ENCODE measurements around the gene CNTN4. TPM values are rescaled to one million over a fixed set of nuclear protein-coding genes. Genes with fewer than 3 reads are reported as not detected.

CNTN4 gene
- total RNA-seq, 1 experiment from 2014 or later: not detected

DNA sequence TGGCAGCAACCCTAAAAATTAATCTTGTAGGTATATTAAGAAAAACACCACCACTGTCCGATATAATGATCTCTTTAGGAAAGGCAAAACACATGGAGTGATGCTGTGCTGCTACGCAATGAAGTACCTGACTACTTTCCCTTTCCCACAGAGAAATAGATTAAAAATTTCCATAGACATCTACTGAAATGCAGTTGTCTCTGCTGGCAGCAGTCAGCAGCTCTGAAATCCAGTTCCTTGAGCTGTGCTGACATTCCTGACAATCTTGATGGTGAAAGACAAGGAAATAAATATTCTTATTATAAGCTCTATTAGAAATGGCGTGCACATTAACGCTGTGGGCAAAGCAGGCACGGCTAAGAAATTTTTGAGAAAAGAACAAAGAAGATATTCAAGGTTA, 723.9 kb downstream of the CNTN4 start (continued):
- TF ChIP-seq, protein P1, sequence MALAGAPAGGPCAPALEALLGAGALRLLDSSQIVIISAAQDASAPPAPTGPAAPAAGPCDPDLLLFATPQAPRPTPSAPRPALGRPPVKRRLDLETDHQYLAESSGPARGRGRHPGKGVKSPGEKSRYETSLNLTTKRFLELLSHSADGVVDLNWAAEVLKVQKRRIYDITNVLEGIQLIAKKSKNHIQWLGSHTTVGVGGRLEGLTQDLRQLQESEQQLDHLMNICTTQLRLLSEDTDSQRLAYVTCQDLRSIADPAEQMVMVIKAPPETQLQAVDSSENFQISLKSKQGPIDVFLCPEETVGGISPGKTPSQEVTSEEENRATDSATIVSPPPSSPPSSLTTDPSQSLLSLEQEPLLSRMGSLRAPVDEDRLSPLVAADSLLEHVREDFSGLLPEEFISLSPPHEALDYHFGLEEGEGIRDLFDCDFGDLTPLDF (CRISPR knock-in tag; IDR thresholded peaks at IDR 0.05): no peak
- TF ChIP-seq, protein P2, sequence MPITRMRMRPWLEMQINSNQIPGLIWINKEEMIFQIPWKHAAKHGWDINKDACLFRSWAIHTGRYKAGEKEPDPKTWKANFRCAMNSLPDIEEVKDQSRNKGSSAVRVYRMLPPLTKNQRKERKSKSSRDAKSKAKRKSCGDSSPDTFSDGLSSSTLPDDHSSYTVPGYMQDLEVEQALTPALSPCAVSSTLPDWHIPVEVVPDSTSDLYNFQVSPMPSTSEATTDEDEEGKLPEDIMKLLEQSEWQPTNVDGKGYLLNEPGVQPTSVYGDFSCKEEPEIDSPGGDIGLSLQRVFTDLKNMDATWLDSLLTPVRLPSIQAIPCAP (CRISPR knock-in tag; IDR thresholded peaks at IDR 0.05): no peak
- TF ChIP-seq SMAD3 (CRISPR knock-in tag; IDR thresholded peaks at IDR 0.05; ENCODE audit: borderline replicate concordance) (no peak), ZNF219 (CRISPR knock-in tag; IDR thresholded peaks at IDR 0.05; ENCODE audit: borderline replicate concordance) (no peak)

DNA sequence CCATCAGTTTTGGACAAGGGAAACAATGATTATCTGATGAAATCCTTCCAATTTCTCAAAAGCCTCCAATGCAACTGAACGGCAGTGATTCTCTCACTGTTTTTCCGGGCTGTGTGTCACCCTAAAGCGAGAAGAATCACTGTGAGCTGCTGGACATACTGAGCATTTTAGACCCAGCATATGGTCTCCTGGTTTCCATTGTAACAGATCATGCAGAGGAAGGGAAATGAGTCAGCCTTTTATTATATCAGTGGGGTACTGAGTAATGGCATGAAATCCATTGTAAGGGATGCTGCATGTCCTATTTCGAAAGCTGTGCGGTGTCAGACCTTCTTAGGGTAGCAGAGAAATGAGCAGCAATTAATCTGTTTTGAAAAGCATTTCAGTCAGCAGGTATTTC, 724.4 kb downstream of the CNTN4 start:
- Mint-ChIP-seq H3K4me3 (no peak overlapping the region), H3K4me1 (no peaks in the 10 kb centered on the region), H3K27ac (no peak overlapping the region), H3K27me3 (ENCODE audit: low read depth) (no peaks in the 10 kb centered on the region; the same call in 1 of the 2 replicates), H3K9me3 (peaks cover 74% of the 10 kb centered on the region), H3K36me3 (peaks cover 62% of the 10 kb centered on the region)
- ChIA-PET CTCF (no interaction called here), POLR2A (no interaction called here)
- ATAC-seq (no peak), DNase-seq (ENCODE audit: low spot score) (no peak)
- no peak for TF ChIP-seq NR3C1 (CRISPR knock-in tag; conservative IDR thresholded peaks at IDR 0.05; ENCODE audit: low read depth)
- TF ChIP-seq ZNF138 (CRISPR knock-in tag; conservative IDR thresholded peaks at IDR 0.05): no peak

DNA sequence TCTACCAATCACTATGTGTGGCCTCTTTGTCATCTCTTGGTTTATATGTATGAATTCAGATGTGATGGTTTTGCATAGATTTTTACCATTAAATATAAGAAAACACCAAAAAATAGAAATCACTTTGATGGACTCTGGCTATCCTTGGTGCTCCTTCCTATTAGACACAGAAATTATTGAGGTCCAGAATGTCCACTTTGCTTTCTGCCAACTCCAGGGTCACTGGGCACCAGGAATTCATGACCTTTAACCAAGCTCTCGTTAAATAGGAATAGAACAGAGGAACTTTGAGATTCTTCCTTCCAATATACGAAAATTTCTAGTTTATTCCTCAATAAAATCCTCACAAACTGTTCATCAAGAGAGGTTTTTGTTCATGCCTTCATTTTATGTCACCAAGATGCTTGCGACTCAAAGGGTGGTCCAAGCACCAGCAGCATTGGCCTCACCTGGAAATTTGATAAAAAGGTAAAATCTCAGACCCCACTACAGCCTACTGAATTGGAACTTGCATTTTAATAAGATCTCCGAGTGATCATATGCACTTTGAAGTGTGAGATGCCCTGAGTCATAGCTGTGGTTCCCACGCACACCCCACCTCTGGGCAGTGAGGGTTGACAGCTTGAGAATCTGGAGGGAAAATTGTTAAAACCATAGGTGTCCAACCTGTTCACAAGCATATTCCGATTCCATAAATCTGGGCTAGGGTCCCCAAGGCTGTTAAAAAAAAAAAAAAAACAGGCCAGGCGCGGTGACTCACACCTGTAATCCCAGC, 725.0 kb downstream of the CNTN4 start:
- ATAC-seq (no peak), DNase-seq (ENCODE audit: low spot score) (no peak)
- POLR2A ChIA-PET: no interaction called here
- peaks cover 64% of the 10 kb centered on the region for H3K36me3 Mint-ChIP-seq
- H3K27ac Mint-ChIP-seq: no peak overlapping the region
- no peaks in the 10 kb centered on the region; the same call in 1 of the 2 replicates for H3K27me3 Mint-ChIP-seq (ENCODE audit: low read depth)
- CTCF ChIA-PET: no interaction called here
- TF ChIP-seq ZNF219 (CRISPR knock-in tag; IDR thresholded peaks at IDR 0.05; ENCODE audit: borderline replicate concordance): no peak
- TF ChIP-seq, protein P3, sequence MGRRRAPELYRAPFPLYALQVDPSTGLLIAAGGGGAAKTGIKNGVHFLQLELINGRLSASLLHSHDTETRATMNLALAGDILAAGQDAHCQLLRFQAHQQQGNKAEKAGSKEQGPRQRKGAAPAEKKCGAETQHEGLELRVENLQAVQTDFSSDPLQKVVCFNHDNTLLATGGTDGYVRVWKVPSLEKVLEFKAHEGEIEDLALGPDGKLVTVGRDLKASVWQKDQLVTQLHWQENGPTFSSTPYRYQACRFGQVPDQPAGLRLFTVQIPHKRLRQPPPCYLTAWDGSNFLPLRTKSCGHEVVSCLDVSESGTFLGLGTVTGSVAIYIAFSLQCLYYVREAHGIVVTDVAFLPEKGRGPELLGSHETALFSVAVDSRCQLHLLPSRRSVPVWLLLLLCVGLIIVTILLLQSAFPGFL (CRISPR knock-in tag; IDR thresholded peaks at IDR 0.05; ENCODE audit: borderline replicate concordance): no peak
- TF ChIP-seq ESRRA (CRISPR knock-in tag; IDR thresholded peaks at IDR 0.05; ENCODE audit: borderline replicate concordance): no peak
- TF ChIP-seq ZBTB21 (CRISPR knock-in tag; IDR thresholded peaks at IDR 0.05; ENCODE audit: borderline replicate concordance): no peak
- TF ChIP-seq NR2C2 (CRISPR knock-in tag; IDR thresholded peaks at IDR 0.05): no peak
- TF ChIP-seq, protein P4, sequence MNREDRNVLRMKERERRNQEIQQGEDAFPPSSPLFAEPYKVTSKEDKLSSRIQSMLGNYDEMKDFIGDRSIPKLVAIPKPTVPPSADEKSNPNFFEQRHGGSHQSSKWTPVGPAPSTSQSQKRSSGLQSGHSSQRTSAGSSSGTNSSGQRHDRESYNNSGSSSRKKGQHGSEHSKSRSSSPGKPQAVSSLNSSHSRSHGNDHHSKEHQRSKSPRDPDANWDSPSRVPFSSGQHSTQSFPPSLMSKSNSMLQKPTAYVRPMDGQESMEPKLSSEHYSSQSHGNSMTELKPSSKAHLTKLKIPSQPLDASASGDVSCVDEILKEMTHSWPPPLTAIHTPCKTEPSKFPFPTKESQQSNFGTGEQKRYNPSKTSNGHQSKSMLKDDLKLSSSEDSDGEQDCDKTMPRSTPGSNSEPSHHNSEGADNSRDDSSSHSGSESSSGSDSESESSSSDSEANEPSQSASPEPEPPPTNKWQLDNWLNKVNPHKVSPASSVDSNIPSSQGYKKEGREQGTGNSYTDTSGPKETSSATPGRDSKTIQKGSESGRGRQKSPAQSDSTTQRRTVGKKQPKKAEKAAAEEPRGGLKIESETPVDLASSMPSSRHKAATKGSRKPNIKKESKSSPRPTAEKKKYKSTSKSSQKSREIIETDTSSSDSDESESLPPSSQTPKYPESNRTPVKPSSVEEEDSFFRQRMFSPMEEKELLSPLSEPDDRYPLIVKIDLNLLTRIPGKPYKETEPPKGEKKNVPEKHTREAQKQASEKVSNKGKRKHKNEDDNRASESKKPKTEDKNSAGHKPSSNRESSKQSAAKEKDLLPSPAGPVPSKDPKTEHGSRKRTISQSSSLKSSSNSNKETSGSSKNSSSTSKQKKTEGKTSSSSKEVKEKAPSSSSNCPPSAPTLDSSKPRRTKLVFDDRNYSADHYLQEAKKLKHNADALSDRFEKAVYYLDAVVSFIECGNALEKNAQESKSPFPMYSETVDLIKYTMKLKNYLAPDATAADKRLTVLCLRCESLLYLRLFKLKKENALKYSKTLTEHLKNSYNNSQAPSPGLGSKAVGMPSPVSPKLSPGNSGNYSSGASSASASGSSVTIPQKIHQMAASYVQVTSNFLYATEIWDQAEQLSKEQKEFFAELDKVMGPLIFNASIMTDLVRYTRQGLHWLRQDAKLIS (CRISPR knock-in tag; IDR thresholded peaks at IDR 0.05; ENCODE audit: borderline replicate concordance): no peak
- TF ChIP-seq, protein P5, sequence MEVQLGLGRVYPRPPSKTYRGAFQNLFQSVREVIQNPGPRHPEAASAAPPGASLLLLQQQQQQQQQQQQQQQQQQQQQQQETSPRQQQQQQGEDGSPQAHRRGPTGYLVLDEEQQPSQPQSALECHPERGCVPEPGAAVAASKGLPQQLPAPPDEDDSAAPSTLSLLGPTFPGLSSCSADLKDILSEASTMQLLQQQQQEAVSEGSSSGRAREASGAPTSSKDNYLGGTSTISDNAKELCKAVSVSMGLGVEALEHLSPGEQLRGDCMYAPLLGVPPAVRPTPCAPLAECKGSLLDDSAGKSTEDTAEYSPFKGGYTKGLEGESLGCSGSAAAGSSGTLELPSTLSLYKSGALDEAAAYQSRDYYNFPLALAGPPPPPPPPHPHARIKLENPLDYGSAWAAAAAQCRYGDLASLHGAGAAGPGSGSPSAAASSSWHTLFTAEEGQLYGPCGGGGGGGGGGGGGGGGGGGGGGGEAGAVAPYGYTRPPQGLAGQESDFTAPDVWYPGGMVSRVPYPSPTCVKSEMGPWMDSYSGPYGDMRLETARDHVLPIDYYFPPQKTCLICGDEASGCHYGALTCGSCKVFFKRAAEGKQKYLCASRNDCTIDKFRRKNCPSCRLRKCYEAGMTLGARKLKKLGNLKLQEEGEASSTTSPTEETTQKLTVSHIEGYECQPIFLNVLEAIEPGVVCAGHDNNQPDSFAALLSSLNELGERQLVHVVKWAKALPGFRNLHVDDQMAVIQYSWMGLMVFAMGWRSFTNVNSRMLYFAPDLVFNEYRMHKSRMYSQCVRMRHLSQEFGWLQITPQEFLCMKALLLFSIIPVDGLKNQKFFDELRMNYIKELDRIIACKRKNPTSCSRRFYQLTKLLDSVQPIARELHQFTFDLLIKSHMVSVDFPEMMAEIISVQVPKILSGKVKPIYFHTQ (CRISPR knock-in tag; IDR thresholded peaks at IDR 0.05): no peak
- TF ChIP-seq GRHL2 (CRISPR knock-in tag; IDR thresholded peaks at IDR 0.05; ENCODE audit: insufficient replicate concordance, severe bottlenecking): no peak
- no peak for TF ChIP-seq CBFB (CRISPR knock-in tag; IDR thresholded peaks at IDR 0.05; ENCODE audit: low read depth)
- no peak overlapping the region for H3K4me3 Mint-ChIP-seq
- H3K9me3 Mint-ChIP-seq: peaks cover 73% of the 10 kb centered on the region
- H3K4me1 Mint-ChIP-seq: no peaks in the 10 kb centered on the region
